K562 (cell line): Measurements from ENCODE around the gene ANKRD23. TPM values are rescaled to one million over a fixed set of nuclear protein-coding genes. Genes with fewer than 3 reads are reported as not detected.
A peak's percentile ranks its signal among the peaks of the same experiment; 100 is the strongest.

ENCODE experiments used
- BDP1 ChIP-seq: IDR thresholded peaks from 3 replicates; pipeline ENCODE4 v1.6.1; 2011; ENCODE audit not compliant: insufficient read length, insufficient read depth
- CBFA2T2 ChIP-seq: fragments of 450-650 bp; conservative IDR thresholded peaks from 2 replicates; pipeline ENCODE4 v1.6.1; 2017; ENCODE audit warnings: mild to moderate bottlenecking
- COPS2 ChIP-seq: fragments of 450-650 bp; conservative IDR thresholded peaks from 2 replicates; pipeline ENCODE4 v1.6.1; 2016; ENCODE audit warnings: mild to moderate bottlenecking, moderate library complexity
- DPF2 ChIP-seq: fragments of 450-650 bp; IDR thresholded peaks from 2 replicates; pipeline ENCODE4 v1.6.1; 2016
- FOXA3 ChIP-seq, 2 experiments: fragments of 450-650 bp in 1 of 2; sonication (generic) in 1 of 2; formaldehyde crosslinking; IDR thresholded peaks in 1 of 2; conservative IDR thresholded peaks in 1 of 2; 2 replicates each; pipeline versions ENCODE4 v1.4.0 to v1.8.0; 2020 to 2022; ENCODE audit warnings: mild to moderate bottlenecking in 2 of 2, missing genetic modification reagents in 1 of 2
- GTF2F1 ChIP-seq: IDR thresholded peaks from 2 replicates; pipeline ENCODE4 v1.6.1; 2011; ENCODE audit warnings: low read depth, low read length, improper control_type of control experiment
- HMG20B ChIP-seq: fragments of 250-450 bp; sonication (Bioruptor Pico); IDR thresholded peaks from 2 replicates; pipeline ENCODE4 v1.5.0; 2021; ENCODE audit warnings: mild to moderate bottlenecking
- KLF6 ChIP-seq: fragments of 250-450 bp; sonication (Bioruptor Pico); IDR thresholded peaks from 2 replicates; pipeline ENCODE4 v1.4.0; 2020; ENCODE audit warnings: mild to moderate bottlenecking, moderate library complexity, borderline replicate concordance
- MAFF ChIP-seq: IDR thresholded peaks from 2 replicates; pipeline ENCODE4 v1.6.1; 2012; ENCODE audit warnings: low read length, improper control_type of control experiment
- MBD2 ChIP-seq: sonication (generic); IDR thresholded peaks from 2 replicates; pipeline ENCODE4 v1.6.1; 2016; ENCODE audit warnings: low read depth, borderline replicate concordance
- NELFE ChIP-seq: IDR thresholded peaks from 2 replicates; pipeline ENCODE4 v1.6.1; 2011; ENCODE audit warnings: mild to moderate bottlenecking; ENCODE audit not compliant: insufficient read depth, insufficient read length
- PHB ChIP-seq: fragments of 250-450 bp; sonication (Bioruptor Pico); IDR thresholded peaks from 2 replicates; pipeline ENCODE4 v1.5.0; 2021
- RHOXF2B ChIP-seq: fragments of 250-450 bp; sonication (Bioruptor Pico); conservative IDR thresholded peaks from 2 replicates; pipeline ENCODE4 v1.5.1; 2021
- SMAD1 ChIP-seq: fragments of 150-350 bp; IDR thresholded peaks from 2 replicates; pipeline ENCODE4 v1.6.1; 2014; ENCODE audit warnings: low read length, low read depth; ENCODE audit not compliant: partially characterized antibody
- SMAD4 ChIP-seq: fragments of 250-450 bp; sonication (Bioruptor Pico); conservative IDR thresholded peaks from 2 replicates; pipeline ENCODE4 v1.8.0; 2021; ENCODE audit warnings: inconsistent platforms, mild to moderate bottlenecking, moderate library complexity
- SRSF3 ChIP-seq: fragments of 200-400 bp; formaldehyde crosslinking; IDR thresholded peaks from 2 replicates; pipeline ENCODE4 v1.6.1; 2016; ENCODE audit warnings: mild to moderate bottlenecking, low read length, moderate library complexity; ENCODE audit not compliant: insufficient read depth
- TCF3 ChIP-seq: sonication (generic); formaldehyde crosslinking; IDR thresholded peaks from 2 replicates; pipeline ENCODE4 v1.4.0; 2020; ENCODE audit warnings: mild to moderate bottlenecking, missing genetic modification reagents
- ZNF124 ChIP-seq: sonication (generic); formaldehyde crosslinking; IDR thresholded peaks from 2 replicates; pipeline ENCODE4 v1.8.1; 2022; ENCODE audit warnings: missing genetic modification reagents
- ZNF384 ChIP-seq: IDR thresholded peaks from 2 replicates; pipeline ENCODE4 v1.6.1; 2012; ENCODE audit warnings: low read depth, low read length, improper control_type of control experiment
- ZNF507 ChIP-seq: conservative IDR thresholded peaks from 2 replicates; pipeline ENCODE4 v1.6.1; 2017; ENCODE audit warnings: missing genetic modification characterization, missing compliant biosample characterization
- polyA plus RNA-seq, 8 experiments: library from polyadenylated mRNA; depleted of rRNA in 4 of 8; stranded (reverse) in 5 of 8; unstranded in 3 of 8; fragments of >200 nt; fragmentation: Nextera tagmentation in 2 of 8; fragmentation: Illumina TruSeq in 1 of 8; extraction: Ambion mirVana in 2 of 8; extraction: Trizol in 1 of 8; gene quantifications; 2 replicates each; pipeline versions ENCODE4 v1.2.1 to v1.2.3, GENCODE V29; 2011 to 2014; ENCODE audit warnings: inconsistent platforms in 1 of 8, missing spikeins in 1 of 8
- total RNA-seq, 7 experiments: library from RNA; depleted of rRNA in 6 of 7; stranded (reverse); fragments of >200 nt in 6 of 7; fragmentation: Illumina TruSeq in 2 of 7; extraction: Trizol in 2 of 7; gene quantifications; 2 replicates each; pipeline versions ENCODE4 v1.2.1 to v1.2.3, GENCODE V29; 2011 to 2021; ENCODE audit warnings: low replicate concordance in 1 of 7
- TF ChIP-seq, protein P1 (sequence below): sonication (generic); formaldehyde crosslinking; IDR thresholded peaks from 2 replicates; pipeline ENCODE4 v1.8.1; 2023; ENCODE audit warnings: mild to moderate bottlenecking, missing genetic modification reagents
- TF ChIP-seq, protein P2 (sequence below): fragments of 450-650 bp; IDR thresholded peaks from 2 replicates; pipeline ENCODE4 v1.6.1; 2017; ENCODE audit warnings: mild to moderate bottlenecking, moderate library complexity
- TF ChIP-seq, protein P3 (sequence below): fragments of 250-450 bp; sonication (Bioruptor Pico); IDR thresholded peaks from 2 replicates; pipeline ENCODE4 v1.5.0; 2021; ENCODE audit warnings: mild to moderate bottlenecking, moderate library complexity
- TF ChIP-seq, protein P4 (sequence below): fragments of 450-650 bp; IDR thresholded peaks from 2 replicates; pipeline ENCODE4 v1.6.1; 2016; ENCODE audit warnings: antibody characterized with exemption

The ANKRD23 gene
- total and polyA plus RNA-seq, 9 of the 15 experiments (the other 6 are each of a cell fraction or from before 2014, with no cell fraction given): 0.32 to 4.8 (median 2.8) TPM

DNA sequence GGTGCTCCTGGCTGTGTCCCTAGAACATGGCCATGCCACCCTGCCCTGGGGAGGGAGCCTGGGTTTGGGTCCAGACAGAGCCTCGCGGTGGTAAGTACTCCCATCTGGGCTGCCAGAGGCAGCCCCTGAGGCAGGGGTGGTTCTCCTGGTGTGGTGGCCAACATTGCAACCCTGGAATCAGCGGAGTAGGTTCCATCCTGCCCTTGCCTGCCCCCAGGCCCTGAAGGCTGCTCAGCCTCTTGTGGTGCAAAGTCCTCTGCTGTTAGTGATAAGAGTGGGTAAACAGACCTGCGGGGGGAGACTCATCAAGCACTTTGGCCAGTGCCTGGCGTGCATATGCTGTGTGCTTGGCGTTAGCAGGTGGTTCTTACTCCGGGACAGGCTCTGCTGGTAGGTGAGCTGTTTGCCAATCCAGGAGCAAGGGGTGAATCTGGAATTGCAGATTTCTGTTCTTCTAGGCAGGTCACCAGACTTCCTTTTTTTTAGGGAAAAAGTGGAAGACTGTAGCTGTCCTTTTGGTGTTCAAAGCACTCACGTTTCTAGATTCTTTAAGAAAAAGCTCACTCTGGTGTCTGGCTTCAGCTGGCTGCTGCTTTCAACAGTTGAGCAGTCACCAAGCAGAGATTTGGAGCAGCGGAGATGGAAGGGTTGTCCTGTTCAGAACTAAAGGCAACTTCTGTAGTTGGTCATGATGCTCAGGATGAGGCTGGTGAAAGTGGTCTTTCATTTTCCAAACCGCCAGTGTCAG is 24.5 kb downstream of the ANKRD23 start (continued):
- no peak for TF ChIP-seq NELFE
- no peak for TF ChIP-seq ZNF507 (tag)
- TF ChIP-seq SMAD4 (CRISPR knock-in tag): no peak
- TF ChIP-seq COPS2: no peak
- TF ChIP-seq ZNF384: no peak
- TF ChIP-seq SMAD1: no peak
- TF ChIP-seq, protein P1, sequence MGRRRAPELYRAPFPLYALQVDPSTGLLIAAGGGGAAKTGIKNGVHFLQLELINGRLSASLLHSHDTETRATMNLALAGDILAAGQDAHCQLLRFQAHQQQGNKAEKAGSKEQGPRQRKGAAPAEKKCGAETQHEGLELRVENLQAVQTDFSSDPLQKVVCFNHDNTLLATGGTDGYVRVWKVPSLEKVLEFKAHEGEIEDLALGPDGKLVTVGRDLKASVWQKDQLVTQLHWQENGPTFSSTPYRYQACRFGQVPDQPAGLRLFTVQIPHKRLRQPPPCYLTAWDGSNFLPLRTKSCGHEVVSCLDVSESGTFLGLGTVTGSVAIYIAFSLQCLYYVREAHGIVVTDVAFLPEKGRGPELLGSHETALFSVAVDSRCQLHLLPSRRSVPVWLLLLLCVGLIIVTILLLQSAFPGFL (CRISPR knock-in tag): no peak
- TF ChIP-seq HMG20B: no peak
- TF ChIP-seq GTF2F1: no peak
- TF ChIP-seq, protein P2, sequence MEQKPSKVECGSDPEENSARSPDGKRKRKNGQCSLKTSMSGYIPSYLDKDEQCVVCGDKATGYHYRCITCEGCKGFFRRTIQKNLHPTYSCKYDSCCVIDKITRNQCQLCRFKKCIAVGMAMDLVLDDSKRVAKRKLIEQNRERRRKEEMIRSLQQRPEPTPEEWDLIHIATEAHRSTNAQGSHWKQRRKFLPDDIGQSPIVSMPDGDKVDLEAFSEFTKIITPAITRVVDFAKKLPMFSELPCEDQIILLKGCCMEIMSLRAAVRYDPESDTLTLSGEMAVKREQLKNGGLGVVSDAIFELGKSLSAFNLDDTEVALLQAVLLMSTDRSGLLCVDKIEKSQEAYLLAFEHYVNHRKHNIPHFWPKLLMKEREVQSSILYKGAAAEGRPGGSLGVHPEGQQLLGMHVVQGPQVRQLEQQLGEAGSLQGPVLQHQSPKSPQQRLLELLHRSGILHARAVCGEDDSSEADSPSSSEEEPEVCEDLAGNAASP: no peak
- TF ChIP-seq RHOXF2B (CRISPR knock-in tag): no peak
- TF ChIP-seq, protein P3, sequence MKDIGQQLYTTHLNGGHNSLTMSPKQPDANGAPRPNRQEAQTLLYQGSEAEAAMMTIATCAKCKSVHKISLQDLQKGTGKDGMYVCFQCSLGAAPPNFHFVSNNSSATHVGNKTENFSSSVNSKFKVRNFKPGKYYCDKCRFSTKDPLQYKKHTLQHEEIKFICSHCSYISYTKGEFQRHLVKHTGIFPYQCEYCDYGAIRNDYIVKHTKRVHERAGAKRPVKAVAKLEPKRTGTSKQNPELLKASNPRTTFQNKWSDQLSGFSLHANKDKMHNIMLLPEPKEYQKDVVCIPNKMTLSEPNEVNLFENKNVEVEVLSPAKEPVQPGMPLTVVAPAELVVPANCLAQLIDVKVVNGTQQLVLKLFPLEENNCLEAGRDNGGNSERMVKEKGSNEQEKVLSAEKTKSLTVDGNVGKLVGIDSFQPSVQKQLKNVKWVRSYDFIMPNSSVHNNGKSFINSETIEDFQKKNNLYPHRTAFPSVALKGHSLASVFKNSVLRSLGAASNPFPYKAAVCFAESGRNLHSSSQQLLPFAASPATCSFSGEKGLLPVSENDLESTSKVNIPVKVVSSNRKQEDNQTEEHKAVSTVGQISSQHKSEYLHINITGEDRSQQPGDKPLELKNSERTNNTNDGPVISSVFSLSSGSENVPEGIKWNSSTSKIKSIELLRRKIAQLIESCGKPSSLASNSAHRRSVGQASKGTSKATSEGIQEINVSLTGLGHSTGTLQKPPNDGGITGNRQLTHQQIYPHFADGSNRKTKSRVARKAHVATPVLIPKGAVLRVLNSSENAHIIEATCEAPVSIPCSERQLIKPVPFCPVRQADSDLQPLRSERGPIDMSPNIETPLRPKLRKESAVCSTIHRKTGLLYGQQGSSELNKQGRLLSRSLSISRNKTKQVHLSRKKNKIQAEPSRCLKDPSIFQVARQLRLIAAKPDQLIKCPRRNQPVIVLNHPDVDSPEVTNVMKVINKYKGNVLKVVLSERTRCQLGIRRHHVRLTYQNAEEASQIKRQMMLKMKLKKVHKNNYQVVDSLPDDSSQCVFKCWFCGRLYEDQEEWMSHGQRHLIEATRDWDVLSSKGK (CRISPR knock-in tag): no peak
- no peak for TF ChIP-seq MBD2
- peak; percentile 83 to 93 for TF ChIP-seq FOXA3 (CRISPR knock-in tag; conservative IDR thresholded peaks at IDR 0.05 in 1 of 2, IDR thresholded peaks at IDR 0.05 in 1 of 2)
- no peak for TF ChIP-seq SRSF3
- TF ChIP-seq MAFF: no peak
- TF ChIP-seq TCF3 (CRISPR knock-in tag): peak; percentile 84
- TF ChIP-seq CBFA2T2: peak; percentile 65
- TF ChIP-seq KLF6: no peak
- TF ChIP-seq BDP1: no peak
- TF ChIP-seq ZNF124 (CRISPR knock-in tag): no peak
- TF ChIP-seq PHB (CRISPR knock-in tag): no peak
- peak; percentile 75 for TF ChIP-seq DPF2
- TF ChIP-seq, protein P4, sequence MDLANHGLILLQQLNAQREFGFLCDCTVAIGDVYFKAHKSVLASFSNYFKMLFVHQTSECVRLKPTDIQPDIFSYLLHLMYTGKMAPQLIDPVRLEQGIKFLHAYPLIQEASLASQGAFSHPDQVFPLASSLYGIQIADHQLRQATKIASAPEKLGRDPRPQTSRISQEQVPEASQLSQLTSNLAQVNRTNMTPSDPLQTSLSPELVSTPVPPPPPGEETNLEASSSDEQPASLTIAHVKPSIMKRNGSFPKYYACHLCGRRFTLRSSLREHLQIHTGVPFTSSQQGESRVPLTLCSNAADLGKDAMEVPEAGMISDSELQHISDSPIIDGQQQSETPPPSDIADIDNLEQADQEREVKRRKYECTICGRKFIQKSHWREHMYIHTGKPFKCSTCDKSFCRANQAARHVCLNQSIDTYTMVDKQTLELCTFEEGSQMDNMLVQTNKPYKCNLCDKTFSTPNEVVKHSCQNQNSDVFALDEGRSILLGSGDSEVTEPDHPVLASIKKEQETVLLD: no peak
